ENCODE data around the gene ITGB3BP. TPM values are rescaled to one million over a fixed set of nuclear protein-coding genes. Genes with fewer than 3 reads are reported as not detected.

The ITGB3BP gene
- total RNA-seq, 1 donor = 18.1 TPM

DNA sequence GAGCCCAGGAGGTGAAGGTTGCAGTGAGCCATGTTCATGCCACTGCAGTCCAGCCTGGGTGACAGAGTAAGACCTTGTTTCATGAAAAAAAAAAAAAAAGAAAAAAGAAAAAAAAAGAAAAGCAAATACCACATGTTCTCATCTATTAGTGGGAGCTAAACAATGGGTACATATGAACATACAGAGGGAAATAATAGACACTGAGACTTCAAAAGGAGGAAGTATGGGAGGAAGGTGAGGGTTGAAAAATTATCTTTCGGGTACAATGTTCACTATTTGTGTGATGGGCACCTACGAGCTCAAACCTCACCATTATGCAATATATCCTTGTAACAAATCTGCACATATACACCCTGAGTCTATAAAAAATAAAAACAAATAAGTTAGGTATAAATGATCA, 6.4 kb downstream of the ITGB3BP start:
- TF ChIP-seq, protein P1, sequence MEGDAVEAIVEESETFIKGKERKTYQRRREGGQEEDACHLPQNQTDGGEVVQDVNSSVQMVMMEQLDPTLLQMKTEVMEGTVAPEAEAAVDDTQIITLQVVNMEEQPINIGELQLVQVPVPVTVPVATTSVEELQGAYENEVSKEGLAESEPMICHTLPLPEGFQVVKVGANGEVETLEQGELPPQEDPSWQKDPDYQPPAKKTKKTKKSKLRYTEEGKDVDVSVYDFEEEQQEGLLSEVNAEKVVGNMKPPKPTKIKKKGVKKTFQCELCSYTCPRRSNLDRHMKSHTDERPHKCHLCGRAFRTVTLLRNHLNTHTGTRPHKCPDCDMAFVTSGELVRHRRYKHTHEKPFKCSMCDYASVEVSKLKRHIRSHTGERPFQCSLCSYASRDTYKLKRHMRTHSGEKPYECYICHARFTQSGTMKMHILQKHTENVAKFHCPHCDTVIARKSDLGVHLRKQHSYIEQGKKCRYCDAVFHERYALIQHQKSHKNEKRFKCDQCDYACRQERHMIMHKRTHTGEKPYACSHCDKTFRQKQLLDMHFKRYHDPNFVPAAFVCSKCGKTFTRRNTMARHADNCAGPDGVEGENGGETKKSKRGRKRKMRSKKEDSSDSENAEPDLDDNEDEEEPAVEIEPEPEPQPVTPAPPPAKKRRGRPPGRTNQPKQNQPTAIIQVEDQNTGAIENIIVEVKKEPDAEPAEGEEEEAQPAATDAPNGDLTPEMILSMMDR (IDR thresholded peaks at IDR 0.05; ENCODE audit: insufficient read depth, low read depth, low read length) = no peak
- no peak overlapping the region for H3K4me3 ChIP-seq (ENCODE audit: low read depth, low read length)
- DNase-seq (ENCODE audit: low read depth) = no peak

DNA sequence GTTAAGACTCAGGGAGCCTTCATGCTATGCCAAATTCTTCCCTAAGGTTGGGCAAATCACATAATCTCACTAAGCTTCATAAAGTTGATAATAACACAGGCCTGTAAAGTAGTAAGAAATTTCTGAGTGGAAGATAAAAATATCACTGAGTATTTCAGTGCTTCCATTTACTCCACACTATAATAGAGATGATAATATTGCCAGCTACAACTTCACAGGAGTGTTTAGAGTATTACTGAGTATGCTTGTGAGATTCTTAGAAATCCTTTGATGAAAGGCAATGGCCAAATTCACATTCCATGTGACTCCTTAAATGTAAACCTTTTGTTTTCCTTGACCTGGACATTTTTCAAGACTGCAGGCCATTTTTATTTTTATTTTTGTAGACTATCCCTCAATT, 10.4 kb downstream of the ITGB3BP start:
- H3K4me3 ChIP-seq (ENCODE audit: low read depth, low read length) = no peak overlapping the region
- DNase-seq (ENCODE audit: low read depth) = no peak
- TF ChIP-seq, protein P1 (IDR thresholded peaks at IDR 0.05; ENCODE audit: insufficient read depth, low read depth, low read length) = no peak

DNA sequence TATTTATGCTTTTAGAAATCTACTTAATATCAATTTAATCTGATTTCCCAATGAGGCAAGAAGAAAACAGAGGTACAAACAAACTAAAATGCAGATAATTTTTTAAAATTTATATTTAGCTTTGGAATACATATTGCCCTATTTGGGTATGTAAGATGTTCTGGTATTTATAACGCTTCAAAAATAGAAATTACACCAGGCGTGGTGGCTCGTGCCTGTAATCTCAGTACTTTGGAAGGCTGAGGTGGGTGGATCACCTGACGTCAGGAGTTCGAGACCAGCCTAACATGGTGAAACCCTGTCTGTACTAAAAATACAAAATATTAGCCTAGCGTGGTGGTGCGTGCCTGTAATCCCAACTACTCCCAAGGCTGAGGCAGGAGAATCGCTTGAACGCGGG, 13.3 kb downstream of the ITGB3BP start:
- TF ChIP-seq, protein P1 (IDR thresholded peaks at IDR 0.05; ENCODE audit: insufficient read depth, low read depth, low read length) = no peak
- no peak for DNase-seq (ENCODE audit: low read depth)
- no peak overlapping the region for H3K4me3 ChIP-seq (ENCODE audit: low read depth, low read length)

DNA sequence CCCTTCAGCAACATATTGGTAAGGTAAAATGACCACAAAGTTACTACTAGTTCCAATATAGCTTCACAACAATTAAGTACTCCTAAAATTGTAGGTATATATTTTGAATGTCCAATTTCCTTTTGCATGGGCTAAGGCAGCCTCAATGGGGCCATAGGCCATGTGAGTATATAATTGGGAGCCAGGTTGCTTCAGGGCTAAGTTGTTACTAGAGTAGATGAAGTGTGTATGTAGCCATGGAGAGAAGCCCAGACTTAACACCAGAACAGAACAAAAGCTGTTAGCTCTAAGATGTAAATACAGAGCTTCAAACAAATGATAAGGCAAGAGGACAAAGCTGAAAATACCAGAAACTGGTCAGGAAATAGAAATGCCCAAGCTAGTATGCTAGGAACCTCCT, 16.2 kb downstream of the ITGB3BP start:
- H3K4me3 ChIP-seq (ENCODE audit: low read depth, low read length) = no peak overlapping the region
- TF ChIP-seq, protein P1 (IDR thresholded peaks at IDR 0.05; ENCODE audit: insufficient read depth, low read depth, low read length) = no peak
- DNase-seq (ENCODE audit: low read depth) = no peak

DNA sequence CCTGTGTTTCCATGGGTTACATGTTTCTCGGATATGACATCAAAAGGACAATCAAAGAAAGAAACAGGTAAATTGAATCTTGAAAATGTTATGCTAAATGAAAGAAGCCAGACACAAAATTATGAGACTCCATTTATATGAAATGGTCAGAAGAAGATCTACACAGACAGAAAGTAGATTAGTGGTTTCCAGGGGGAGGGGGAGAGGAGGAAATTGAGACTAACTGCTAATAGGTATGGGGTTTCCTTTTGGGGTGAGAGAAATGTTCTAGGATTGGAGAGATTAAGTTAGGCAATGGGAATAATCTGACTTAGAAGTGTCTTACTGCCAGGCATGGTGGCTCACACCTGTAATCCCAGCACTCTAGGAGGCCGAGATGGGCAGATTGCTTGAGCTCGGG, 21.8 kb downstream of the ITGB3BP start:
- no peak overlapping the region for H3K4me3 ChIP-seq (ENCODE audit: low read depth, low read length)
- DNase-seq (ENCODE audit: low read depth) = no peak
- TF ChIP-seq, protein P1 (IDR thresholded peaks at IDR 0.05; ENCODE audit: insufficient read depth, low read depth, low read length) = no peak

DNA sequence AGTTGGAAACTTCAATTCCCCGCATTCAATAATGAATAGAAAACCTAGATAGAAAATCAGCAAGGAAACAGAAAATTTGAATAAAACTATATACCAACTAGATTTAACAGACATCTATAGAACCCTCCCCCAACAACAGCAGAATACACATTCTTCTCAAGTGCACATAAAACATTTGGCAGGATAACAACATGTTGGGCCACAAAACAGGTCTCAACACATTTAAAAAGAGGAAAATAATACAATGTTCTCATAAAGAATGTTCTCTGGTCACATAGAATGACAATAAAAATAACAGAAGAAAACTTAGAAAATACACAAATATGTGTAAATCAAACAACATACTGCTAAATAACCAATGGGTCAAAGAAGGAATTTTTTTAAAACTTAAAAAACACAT, 24.9 kb downstream of the ITGB3BP start:
- no peak for DNase-seq (ENCODE audit: low read depth)
- TF ChIP-seq, protein P1 (IDR thresholded peaks at IDR 0.05; ENCODE audit: insufficient read depth, low read depth, low read length) = no peak
- H3K4me3 ChIP-seq (ENCODE audit: low read depth, low read length) = no peak overlapping the region

DNA sequence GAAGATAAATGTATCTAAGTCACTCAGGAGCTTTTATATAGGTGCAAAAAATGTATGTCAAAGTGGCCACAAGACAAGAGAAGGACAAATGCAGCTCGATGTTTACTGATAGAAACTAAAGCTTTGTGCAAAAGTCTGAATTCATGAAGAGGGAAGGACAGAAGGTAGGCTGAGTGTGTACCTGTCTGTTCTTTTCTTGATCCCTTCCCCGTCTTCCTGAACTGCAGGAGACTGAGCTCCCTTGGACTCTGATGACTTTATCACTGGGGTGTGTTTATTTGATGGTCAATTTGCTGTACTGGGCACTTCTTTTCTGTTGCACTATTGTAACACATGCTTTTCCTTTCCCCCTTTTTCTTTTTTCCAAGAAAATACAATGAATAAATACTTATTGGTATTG, 25.4 kb downstream of the ITGB3BP start:
- H3K4me3 ChIP-seq (ENCODE audit: low read depth, low read length) = no peak overlapping the region
- DNase-seq (ENCODE audit: low read depth) = no peak
- TF ChIP-seq, protein P1 (IDR thresholded peaks at IDR 0.05; ENCODE audit: insufficient read depth, low read depth, low read length) = no peak

Measured in fibroblast of villous mesenchyme (primary cell).